Glutamatergic neuron (in vitro differentiated cells): ENCODE measurements around the gene NBEA. TPM values are rescaled to one million over a fixed set of nuclear protein-coding genes. Genes with fewer than 3 reads are reported as not detected.

Experiments used
- DNase-seq: peaks from one replicate; pipeline ENCODE4 v3.0.0; 2022
- H3K27ac Mint-ChIP-seq: one replicate; pipeline ENCODE4 v1.8.0; 2020; ENCODE audit warnings: mild to moderate bottlenecking, mixed read lengths, inconsistent platforms; ENCODE audit not compliant: unreplicated experiment
- H3K27me3 Mint-ChIP-seq: one replicate; pipeline ENCODE4 v1.8.0; 2020; ENCODE audit warnings: mild to moderate bottlenecking, moderate library complexity, mixed read lengths, inconsistent platforms; ENCODE audit not compliant: unreplicated experiment
- H3K36me3 Mint-ChIP-seq: one replicate; pipeline ENCODE4 v1.8.0; 2020; ENCODE audit warnings: mild to moderate bottlenecking, mixed read lengths, inconsistent platforms; ENCODE audit not compliant: unreplicated experiment
- H3K4me1 Mint-ChIP-seq: one replicate; pipeline ENCODE4 v1.8.0; 2020; ENCODE audit warnings: mild to moderate bottlenecking, low read depth, mixed read lengths, inconsistent platforms; ENCODE audit not compliant: unreplicated experiment
- H3K4me3 Mint-ChIP-seq: one replicate; pipeline ENCODE4 v1.8.0; 2020; ENCODE audit warnings: mild to moderate bottlenecking, mixed read lengths, inconsistent platforms; ENCODE audit not compliant: unreplicated experiment
- H3K9me3 Mint-ChIP-seq: one replicate; pipeline ENCODE4 v1.8.0; 2020; ENCODE audit warnings: mild to moderate bottlenecking, moderate library complexity, mixed read lengths, inconsistent platforms; ENCODE audit not compliant: unreplicated experiment
- CTCF ChIP-seq: fragments of 200-600 bp; sonication (generic); IDR thresholded peaks from one replicate; pipeline ENCODE4 v1.5.0; 2021; ENCODE audit not compliant: partially characterized antibody, unreplicated experiment
- total RNA-seq: library from RNA; stranded (reverse); fragmentation: NEBNext Ultra II Directional; extraction: Animal tissue kit (Norgen Biotek cat#: 25700); gene quantifications from one replicate; pipeline ENCODE4 v1.2.1, GENCODE V29; 2021; ENCODE audit not compliant: unreplicated experiment

The NBEA gene
- total RNA-seq, 1 donor from 2014 or later: 48.3 TPM

- H3K27me3 Mint-ChIP-seq: no peaks in the 10 kb centered on the region
- TF ChIP-seq CTCF: no peak
- H3K4me3 Mint-ChIP-seq: no peak overlapping the region
Observed at GRCh38 chr13:35597451-35597850, 655.4 kb downstream of the NBEA start.

GRCh38 chr13:35598233-35598632 is 656.2 kb downstream of the NBEA start:
- H3K27ac Mint-ChIP-seq: no peak overlapping the region
- DNase-seq: no peak

More at GRCh38 chr13:35597451-35597850, 655.4 kb downstream of the NBEA start:
- Mint-ChIP-seq H3K9me3 (peaks cover 3% of the 10 kb centered on the region), H3K4me1 (peaks cover 37% of the 10 kb centered on the region), H3K27ac (no peak overlapping the region), H3K36me3 (no peaks in the 10 kb centered on the region)
- no peak for DNase-seq

GRCh38 chr13:35598790-35599369 is 656.8 kb downstream of the NBEA start:
- H3K27ac Mint-ChIP-seq: no peak overlapping the region
- H3K27me3 Mint-ChIP-seq: no peaks in the 10 kb centered on the region
- H3K9me3 Mint-ChIP-seq: peaks cover 3% of the 10 kb centered on the region
- no peak for TF ChIP-seq CTCF
- H3K4me1 Mint-ChIP-seq: peaks cover 38% of the 10 kb centered on the region
- DNase-seq: no peak
- H3K4me3 Mint-ChIP-seq: no peak overlapping the region
- H3K36me3 Mint-ChIP-seq: no peaks in the 10 kb centered on the region

More at GRCh38 chr13:35598233-35598632, 656.2 kb downstream of the NBEA start:
- no peaks in the 10 kb centered on the region for H3K27me3 Mint-ChIP-seq
- no peak overlapping the region for H3K4me3 Mint-ChIP-seq
- peaks cover 40% of the 10 kb centered on the region for H3K4me1 Mint-ChIP-seq
- H3K9me3 Mint-ChIP-seq: peaks cover 3% of the 10 kb centered on the region
- TF ChIP-seq CTCF: no peak
- no peaks in the 10 kb centered on the region for H3K36me3 Mint-ChIP-seq

- Mint-ChIP-seq H3K9me3 (peaks cover 3% of the 10 kb centered on the region), H3K4me3 (no peak overlapping the region), H3K27me3 (no peaks in the 10 kb centered on the region), H3K36me3 (no peaks in the 10 kb centered on the region), H3K4me1 (peaks cover 38% of the 10 kb centered on the region), H3K27ac (no peak overlapping the region)
- no peak for DNase-seq
- no peak for TF ChIP-seq CTCF
Observed at GRCh38 chr13:35599384-35599783, 657.3 kb downstream of the NBEA start.

- no peak for DNase-seq
- H3K4me3 Mint-ChIP-seq: no peak overlapping the region
- H3K4me1 Mint-ChIP-seq: peaks cover 40% of the 10 kb centered on the region
- H3K36me3 Mint-ChIP-seq: no peaks in the 10 kb centered on the region
- H3K27me3 Mint-ChIP-seq: no peaks in the 10 kb centered on the region
- no peak overlapping the region for H3K27ac Mint-ChIP-seq
- no peak for TF ChIP-seq CTCF
- peaks cover 1% of the 10 kb centered on the region for H3K9me3 Mint-ChIP-seq
Observed at GRCh38 chr13:35600137-35600536, 658.1 kb downstream of the NBEA start.
